Raji (cell line): ENCODE data around the gene HOXA6.

Experiments
- POLR2A ChIP-seq: IDR thresholded peaks from 2 replicates; pipeline ENCODE4 v1.6.1; 2011; ENCODE audit warnings: low read depth, low read length, control low read depth; ENCODE audit not compliant: insufficient read depth

The HOXA6 gene

DNA sequence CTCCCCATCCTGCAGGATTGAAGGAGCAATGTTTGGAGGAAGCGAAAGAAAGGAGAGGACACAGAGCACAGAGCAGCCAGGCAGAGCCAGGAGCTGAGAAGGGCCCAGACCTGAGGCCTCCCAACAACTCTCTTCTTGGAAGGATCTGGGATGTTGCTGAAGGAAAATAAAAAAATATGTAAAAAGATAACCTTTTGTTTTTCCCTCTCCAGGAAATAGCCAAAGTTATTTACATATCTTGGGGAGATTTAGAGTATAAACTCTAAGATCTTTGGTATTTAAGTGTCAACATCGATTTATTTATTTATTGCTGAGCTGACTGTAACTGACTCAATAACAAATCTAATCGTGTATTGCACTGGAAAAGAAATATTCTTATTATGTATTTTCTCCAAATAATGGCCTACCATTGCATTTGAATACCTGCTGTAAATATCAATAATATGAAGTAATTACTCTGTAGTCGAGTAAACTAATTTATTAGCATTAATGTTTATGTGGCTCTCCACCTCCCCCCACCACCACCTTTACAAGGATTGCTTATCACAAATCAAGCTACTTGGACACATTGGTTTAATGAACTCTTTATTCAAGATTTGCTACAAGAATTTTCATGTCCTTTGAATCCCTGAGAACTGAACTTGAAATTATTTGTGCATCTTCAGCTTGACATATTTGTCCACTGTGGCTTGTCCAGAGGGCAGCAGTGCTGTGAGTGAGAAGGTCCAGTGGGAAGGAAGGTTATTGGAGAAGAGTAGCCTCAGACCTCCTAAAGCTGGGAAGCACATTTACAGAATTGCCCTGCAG, 39.3 kb upstream of the HOXA6 start:
- no peak for TF ChIP-seq POLR2A

- no peak for TF ChIP-seq POLR2A
Observed at GRCh38 chr7:27185854-27186667, 38.5 kb upstream of the HOXA6 start.

GRCh38 chr7:27185013-27185853, 37.7 kb upstream of the HOXA6 start, which contains the start of gene HOXA11:
Gene HOXA11, minus strand, starts transcription at chr7:27185232. Its CDS starts 88 bp downstream, at chr7:27185144.
- TF ChIP-seq POLR2A, result no peak

GRCh38 chr7:27184337-27185012, 36.9 kb upstream of the HOXA6 start:
- TF ChIP-seq POLR2A, result no peak

DNA sequence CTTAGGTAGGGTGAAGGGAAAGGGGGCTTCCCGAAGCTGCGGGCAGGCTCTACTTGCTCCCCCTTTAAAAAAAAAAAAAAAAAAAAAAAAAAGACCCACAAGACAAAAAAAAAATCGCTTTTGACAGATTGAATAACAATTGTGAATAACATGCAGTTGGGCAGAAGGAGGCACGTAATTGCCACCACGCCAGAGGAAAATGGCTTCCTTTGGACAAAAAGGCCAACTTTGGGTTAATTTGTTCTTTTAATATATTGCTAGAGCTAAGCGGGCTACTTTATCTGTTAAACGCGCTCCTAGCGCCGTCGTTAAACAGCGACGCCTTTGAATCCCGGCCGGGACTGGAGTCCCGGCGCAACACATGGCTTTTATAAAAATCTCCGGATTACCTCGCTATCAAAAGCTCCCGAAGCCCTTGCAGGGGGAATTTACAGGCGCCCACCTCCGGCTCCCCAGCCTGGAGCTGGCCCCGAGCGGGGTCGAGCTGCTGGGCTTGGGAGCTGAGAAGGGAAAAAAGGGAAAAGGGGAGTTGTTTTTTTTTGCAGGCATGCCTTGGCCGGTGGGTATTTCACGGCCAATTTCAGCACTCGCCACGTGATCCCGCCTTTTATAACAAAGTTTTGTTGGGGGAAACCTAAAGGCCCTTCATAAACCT, 36.2 kb upstream of the HOXA6 start:
- TF ChIP-seq POLR2A, result no peak

DNA sequence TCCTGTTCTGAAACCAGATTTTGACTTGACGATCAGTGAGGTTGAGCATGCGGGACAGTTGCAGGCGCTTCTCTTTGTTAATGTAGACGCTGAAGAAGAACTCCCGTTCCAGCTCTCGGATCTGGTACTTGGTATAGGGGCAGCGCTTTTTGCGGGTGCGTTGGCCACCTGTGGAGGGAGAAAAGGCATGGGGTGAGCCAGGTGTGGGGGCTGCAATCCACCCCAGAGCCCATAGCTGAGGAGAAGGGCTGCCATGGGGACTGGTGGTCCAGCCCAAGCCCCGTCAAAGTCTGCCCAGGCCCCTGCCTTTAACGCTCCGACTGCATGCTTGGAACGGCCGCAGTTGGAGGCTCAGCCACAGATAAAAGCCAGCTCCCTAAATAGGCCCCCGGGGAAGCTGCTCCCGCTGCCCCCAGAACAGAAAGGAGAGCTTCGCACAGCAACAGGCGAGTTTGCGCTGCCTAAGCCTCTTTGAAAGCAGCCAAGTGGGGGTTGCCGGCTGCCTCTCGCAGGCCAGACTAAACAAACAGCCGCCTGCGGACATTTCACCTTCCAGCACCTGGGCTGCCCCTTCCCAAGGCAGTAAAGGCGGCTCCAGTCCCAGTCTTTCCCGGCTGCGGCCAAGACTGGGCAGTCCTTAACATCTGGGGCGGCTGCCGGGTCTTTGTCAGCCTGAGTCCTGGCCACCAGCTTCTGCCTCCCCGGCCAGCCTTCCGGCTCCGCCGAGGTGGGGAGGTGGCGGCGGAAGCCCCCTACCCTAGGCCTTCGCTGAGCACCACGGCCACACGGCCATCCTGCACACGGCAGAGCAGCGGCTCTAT, 35.5 kb upstream of the HOXA6 start:
- TF ChIP-seq POLR2A, result no peak

DNA sequence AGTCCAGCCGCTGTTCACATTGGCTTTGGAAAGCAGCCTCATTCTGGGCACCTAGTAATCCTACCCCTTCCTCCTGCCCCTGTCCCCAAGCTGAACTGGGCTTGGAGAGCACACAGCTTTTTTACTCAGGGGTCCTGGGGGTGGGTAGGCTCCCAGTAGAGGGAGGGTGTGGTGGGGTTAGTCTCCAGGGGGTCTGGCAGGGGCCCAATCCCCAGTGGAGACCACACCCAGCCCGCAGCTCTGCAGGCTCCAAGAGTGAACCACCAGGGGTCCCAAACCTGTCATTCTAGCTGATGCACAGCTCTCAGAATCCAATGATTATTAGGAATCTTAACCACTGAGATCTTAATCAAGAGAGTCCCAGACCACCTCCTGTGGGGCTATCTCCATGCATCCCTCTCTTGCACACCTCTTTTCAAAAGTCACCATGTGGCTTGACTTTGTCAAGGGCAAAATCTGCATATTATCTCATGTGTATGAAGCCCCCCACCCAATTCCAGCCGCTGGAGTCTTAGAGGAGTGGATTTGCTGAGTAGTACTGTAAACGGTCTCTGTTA, 34.8 kb upstream of the HOXA6 start:
- no peak for TF ChIP-seq POLR2A

DNA sequence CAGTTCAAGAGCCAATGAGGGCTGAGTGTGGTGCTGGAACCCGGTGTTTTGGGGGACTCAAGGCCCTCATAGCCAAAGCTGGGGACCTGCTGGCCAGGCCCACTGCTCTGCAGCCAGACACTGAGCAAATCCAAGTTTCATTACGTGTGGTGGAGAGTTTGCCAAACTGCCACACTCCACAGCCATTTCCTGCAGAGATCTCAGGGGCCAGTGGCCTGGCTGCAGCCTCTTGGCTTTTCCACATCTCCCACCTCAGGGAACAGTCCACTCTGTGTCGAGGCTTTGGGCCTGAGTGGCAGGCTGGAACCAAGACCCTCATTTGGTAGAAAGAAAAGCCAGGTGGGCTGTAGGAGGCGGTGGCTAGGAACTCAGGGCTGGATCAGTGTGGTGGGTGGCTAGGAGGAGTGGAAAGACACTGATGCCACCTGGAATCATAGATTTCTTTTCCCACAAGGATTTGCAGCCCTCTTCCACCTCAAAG, 34.3 kb upstream of the HOXA6 start:
- TF ChIP-seq POLR2A, result no peak

DNA sequence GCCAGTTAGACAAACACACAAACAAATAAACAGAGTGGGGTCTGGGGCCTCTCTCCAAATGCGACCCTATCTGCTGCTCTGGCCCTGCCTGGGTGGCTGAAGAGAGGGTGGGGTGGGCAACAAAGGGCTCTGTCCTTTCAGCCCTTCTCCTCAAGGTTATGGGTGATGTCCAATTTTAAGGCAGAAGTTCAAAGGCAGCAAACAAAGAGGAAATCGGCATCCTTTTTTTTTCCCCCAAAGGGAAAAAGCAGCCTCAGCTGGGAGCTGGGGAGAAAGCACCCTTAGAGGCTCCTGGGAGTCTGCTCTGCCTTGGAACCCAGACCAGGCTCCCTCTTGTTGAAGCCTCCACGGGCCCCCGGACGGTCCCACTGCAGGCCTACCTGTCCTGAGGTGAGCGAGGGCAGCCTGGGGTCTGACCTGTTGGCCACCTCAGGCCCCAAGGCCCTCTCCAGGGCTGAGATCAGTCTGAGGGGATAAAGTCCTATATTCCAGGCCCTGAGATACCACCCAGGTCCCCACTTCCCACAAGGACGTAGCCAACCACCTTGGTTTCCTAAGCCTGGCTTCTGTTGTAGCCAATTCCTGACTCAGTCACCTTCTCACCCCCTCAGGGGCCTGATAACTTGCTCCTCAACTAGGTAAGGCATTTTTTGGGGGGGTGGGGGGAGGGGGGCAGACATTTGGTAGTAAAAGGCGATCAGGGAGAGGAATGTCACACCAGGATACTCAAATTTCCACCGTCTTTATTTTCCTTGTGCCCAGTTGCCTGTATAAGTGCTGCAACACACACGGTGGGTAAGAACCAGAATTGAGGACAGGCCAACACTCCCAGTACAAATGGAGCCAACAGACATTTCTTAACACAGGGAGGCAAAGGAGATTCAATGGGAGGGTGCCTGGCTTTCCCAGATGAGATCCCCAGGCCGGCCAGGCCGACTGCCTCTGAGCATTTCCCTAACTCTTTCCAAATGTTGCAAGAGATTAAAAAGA, 33.2 kb upstream of the HOXA6 start:
- no peak for TF ChIP-seq POLR2A

GRCh38 chr7:27179503-27180430, 32.2 kb upstream of the HOXA6 start:
- no peak for TF ChIP-seq POLR2A

GRCh38 chr7:27179030-27179429, 31.5 kb upstream of the HOXA6 start:
- TF ChIP-seq POLR2A, result no peak
